NB4 (cell line): ENCODE data around the gene KCNC1.

Experiments used
- MYC ChIP-seq: IDR thresholded peaks from 2 replicates; pipeline ENCODE4 v1.6.1; 2011; ENCODE audit warnings: low read depth, low read length
- POLR2A ChIP-seq: IDR thresholded peaks from 2 replicates; pipeline ENCODE4 v1.6.1; 2011; ENCODE audit warnings: mild to moderate bottlenecking; ENCODE audit not compliant: insufficient read length; ENCODE audit errors: extremely low read depth
- TF ChIP-seq, protein P1 (sequence below): IDR thresholded peaks from one replicate; pipeline ENCODE4 v1.5.1; 2012; ENCODE audit warnings: low read depth, low read length
- TF ChIP-seq, protein P2 (sequence below): IDR thresholded peaks from 2 replicates; pipeline ENCODE4 v1.6.1; 2011; ENCODE audit warnings: low read depth, low read length

GRCh38 chr11:17730137-17730536, 4.4 kb upstream of the KCNC1 start:
- TF ChIP-seq, protein P1, sequence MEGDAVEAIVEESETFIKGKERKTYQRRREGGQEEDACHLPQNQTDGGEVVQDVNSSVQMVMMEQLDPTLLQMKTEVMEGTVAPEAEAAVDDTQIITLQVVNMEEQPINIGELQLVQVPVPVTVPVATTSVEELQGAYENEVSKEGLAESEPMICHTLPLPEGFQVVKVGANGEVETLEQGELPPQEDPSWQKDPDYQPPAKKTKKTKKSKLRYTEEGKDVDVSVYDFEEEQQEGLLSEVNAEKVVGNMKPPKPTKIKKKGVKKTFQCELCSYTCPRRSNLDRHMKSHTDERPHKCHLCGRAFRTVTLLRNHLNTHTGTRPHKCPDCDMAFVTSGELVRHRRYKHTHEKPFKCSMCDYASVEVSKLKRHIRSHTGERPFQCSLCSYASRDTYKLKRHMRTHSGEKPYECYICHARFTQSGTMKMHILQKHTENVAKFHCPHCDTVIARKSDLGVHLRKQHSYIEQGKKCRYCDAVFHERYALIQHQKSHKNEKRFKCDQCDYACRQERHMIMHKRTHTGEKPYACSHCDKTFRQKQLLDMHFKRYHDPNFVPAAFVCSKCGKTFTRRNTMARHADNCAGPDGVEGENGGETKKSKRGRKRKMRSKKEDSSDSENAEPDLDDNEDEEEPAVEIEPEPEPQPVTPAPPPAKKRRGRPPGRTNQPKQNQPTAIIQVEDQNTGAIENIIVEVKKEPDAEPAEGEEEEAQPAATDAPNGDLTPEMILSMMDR: no peak
- TF ChIP-seq POLR2A: no peak
- no peak for TF ChIP-seq MYC
- TF ChIP-seq, protein P2, sequence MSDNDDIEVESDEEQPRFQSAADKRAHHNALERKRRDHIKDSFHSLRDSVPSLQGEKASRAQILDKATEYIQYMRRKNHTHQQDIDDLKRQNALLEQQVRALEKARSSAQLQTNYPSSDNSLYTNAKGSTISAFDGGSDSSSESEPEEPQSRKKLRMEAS: no peak
